NCI-H748 treated with DMSO at 0.1 percent for 48 hours (cell line): ENCODE data around the gene PPP6R3.
A peak's percentile ranks its signal among the peaks of the same experiment; 100 is the strongest.
"Not testable (repeated sequence)": the region's sequence is repeated elsewhere in the genome, so short reads cannot be mapped to it uniquely, and the experiment has no call there.

Source experiments
- DNase-seq: peaks from one replicate; lab custom pipeline; 2025; lab: John Stamatoyannopoulos, UW

Gene PPP6R3

DNA sequence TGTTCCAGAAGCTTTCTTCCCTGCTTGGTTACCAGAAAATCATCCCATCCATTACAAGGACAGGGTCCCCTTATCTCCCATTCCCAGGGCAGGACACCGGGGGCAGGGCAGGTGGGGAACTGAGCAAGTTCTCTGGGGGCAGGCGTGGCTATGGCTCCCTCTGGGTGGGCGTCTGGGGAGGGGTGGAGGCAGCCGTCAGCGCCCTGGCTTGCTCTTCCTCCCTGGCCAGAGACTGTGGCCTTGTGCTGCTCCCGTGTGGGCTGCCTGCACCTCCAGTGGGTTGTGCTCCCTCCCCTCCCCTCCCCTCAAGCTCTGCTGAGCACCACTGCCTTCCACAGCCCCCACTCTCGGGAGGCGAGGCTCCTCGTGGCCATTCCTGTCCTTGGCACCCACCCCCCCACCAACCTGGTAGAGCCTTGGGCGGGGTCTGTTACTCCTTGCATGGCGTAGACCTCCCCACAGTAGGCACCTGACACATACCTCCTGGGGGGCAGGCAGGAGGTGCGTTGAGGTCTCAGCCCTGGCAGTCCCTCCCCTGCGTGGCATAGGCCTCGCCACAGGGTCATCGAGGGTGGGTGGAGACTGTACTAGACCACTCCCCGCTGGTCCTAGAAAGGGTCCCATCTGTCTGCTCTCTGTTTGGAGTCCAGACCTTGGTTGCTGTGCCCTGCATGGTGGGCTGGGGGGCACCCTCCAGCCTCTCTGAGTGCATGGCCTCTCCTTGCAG, 24.2 kb upstream of the PPP6R3 start:
- no peak for DNase-seq

DNA sequence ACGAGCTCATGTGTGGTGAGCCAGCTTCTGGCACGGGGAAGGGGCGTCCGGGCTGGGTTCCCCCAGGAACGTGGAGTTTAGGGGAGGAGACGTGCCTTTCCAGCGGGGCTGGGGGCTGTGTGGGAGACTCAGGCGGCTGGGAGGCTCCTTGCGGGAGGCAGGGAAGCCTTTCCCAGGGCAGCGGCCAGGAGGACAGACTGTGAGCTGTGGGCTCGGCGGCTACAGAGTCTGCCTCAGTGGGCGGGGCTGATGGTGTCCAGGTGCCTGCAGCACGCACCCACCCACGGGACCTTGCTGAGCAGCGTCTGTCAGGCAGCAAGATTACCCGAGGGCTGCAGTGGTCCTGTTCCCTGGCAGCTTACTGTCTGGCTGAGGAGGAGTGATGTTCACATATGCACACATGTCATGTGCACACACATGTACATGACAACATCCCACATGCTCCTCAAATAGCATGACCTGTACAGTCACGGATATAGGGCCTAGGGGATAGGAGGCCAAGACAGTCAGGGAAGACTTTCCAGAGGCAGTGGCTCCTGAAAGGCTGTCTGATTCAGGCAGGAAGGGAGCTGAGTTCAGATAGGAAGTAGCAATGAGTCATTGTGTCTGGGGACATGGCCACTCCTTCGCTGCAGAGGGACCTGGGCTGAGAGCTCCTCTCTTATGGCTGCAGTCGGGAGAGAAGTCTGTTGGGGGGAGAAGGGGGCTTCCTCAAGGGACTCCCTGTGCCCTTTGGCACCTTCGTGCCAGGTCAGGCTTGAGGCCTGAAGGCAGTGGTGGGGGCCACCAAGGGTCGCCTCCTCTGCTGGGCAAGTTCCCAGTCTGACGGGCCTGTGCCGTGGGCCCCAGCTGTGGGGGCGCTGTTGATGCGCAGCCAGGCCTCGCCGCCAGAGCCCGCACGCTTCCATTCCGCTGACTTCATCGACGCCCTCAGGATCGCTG, 23.3 kb upstream of the PPP6R3 start:
- no peak for DNase-seq

DNA sequence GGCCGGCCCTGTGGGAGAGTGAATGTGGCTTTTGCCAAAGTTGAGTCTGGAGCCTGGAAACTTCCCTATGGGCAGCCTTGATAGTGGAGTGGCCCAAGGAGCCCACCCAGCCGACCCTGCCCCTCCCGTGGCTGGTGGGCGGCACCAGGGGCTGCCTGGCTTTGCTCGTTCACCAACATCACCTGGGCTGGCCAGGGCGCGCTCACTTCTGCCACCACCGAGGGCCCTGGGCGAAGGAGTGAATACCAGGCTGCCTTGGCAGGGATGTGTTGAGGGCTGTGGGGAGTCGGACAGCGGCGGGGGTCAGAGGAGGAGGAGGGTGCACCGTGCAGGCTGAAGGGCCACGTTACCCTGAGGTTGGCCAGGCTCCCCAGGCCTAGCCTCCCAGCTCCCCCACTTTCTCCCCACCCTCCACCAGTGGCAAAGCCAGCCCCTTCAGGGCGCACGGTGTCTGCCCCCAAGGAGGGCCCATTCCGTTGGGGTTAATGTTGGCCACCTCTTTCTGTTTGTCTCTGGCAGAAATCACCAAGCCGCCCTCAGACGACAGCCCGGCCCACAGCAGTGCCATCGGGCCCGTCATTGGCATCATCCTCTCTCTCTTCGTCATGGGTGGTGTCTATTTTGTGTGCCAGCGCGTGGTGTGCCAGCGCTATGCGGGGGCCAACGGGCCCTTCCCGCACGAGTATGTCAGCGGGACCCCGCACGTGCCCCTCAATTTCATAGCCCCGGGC, 22.5 kb upstream of the PPP6R3 start:
- DNase-seq = no peak

GRCh38 chr11:68438658-68439259, 21.8 kb upstream of the PPP6R3 start:
- DNase-seq = no peak

GRCh38 chr11:68439355-68440065, 21.0 kb upstream of the PPP6R3 start:
- no peak for DNase-seq

DNA sequence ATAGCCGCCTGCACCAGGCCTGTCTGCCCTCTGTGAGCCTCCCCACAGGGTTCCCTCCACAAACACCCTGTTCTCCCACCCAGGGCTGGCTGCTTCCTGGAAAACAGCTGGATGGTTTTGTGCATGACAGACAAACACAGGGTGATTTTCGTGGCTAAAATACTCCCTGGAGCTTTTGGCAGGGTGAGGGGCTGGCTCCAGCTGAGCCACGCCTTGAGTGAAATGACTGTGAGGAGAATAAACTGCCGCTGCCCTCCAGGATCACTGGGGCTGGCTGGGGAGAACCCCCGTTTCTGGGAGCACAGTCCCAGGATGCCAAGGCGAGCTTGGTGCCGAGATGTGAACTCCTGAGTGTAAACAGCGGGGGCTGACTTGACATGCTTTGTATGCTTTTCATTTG, 20.3 kb upstream of the PPP6R3 start:
- no peak for DNase-seq

GRCh38 chr11:68441466-68442230, 18.9 kb upstream of the PPP6R3 start:
- DNase-seq = peak; percentile 1

DNA sequence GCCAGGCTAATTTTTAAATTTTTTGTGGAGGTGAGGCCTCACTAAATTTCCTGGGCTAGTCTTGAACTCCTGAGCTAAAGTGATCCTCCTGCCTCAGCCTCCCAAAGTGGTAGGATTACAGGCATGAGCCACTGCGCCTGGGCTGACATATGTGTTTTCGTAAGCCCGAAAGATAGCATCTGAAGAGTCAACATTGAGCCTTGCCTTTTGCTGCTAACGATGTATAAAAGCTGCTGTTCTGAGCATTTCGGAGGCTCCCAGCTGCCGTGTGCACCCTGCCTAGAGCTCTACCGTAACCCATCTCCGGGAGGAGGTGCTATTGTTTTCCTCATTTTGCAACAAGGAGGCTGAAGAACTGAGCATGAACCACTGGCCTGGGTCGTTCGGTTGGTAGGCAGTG, 18.1 kb upstream of the PPP6R3 start:
- DNase-seq = no peak

DNA sequence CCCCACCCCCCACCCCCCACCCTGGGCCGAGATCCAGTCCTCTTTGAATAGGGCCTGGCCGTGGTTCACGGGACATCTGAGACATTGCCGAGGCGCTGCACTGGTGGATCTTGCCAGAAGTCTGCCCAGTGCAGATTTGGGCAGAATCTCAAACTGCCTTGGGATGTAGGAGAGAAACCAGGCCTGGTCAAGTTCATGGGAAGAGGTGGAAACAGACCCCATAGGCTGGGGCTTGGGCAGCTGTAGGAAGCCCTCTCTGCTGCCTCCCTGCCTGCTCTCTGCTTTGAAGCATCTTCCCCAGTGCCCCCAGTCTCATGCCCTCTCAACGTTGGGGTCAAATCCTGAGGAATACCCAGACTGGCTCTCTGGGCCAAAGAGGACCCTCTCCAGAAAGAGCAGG, 16.0 kb upstream of the PPP6R3 start:
- no peak for DNase-seq

DNA sequence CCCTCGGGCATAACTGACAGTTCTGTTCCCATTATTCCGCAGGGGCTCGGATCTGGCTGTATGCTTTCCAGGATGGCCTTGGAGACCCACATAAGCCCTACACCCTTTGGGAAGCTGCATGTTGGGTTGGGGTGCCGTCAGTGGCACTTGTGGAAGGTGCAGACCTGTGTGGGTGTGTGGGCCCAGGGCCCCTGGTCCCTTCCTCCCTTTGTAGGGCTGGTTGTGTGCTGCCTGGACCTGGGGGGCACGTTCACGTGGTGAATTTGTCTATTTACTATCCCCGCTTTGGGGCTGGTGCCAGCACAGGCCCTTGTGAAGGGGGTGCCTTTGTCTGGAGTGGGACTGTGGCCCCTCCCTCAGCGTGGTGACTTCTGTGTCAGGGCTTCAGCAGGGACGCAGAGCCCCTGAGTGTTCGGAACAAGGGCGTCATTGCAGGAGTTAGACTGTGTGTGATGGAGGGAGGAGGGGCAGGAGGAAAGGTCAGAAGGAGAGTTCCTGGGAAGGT, 15.0 kb upstream of the PPP6R3 start:
- no peak for DNase-seq

DNA sequence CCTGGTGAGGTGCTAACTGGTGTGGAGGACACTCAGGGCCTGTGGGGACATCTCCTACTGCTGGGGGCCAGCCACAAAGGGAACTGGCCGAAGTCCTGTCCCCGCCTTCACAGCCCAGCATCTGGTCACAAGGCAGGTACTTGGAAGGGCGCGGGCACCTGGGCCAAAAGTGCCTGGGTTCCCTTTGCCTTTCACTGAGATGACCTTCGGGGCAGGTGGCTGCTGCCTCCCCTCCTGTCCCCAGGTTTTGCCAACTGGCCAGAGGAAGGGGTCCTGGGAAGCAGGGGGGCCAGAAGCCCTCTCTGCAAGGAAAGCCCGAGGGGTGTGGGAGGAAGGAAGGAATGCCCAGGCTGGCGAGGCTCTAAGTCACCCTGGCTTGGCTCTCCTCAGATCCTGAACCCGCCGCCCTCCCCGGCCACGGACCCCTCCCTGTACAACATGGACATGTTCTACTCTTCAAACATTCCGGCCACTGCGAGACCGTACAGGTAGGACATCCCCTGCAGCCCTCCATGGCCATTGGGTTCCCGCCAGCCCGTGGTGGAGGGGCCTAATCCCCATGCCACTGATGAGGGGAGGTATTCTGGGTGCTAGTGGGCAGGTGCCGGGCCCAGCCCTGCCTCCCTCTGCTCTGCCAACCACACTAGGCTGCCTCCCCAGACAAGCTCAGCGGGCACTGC, 14.4 kb upstream of the PPP6R3 start:
- no peak for DNase-seq

DNA sequence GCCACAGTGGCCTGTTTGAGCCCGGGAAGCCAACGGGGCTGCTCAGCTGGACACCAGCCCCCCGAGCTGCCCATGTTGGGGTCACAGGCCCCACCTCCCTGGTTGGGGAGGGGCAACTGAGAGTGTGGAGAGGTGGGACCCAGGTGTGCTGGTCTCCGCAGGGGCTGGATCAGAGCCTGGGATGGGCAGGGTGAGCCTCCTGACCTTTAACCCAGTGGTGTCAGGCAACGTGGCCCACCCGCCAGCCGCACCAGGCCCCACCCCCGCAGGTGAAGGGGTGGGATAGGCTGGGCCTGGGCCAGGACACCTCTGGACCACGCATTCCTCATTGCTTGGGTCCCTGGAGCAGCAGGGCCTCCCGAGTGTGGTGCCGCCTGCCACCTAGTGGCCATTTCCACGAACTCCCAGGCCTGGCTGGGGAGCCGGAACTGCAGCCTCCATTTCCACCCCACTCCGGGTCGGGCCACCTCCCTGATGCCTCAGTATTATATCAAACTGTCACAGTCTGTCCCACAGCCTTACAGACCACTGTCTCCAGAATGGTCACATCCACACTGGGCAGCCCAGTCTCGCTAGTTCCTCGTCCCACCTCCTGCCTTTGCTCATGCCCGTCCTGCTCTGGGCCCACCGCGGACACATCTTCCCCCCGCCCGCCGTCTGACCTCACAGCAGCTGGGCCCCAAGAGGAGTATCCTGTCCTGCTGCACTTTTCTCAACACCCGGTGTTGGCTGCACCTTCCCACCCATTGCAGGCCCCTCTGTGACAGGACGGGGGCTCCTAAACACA, 13.3 kb upstream of the PPP6R3 start:
- peak; percentile 19 for DNase-seq

DNA sequence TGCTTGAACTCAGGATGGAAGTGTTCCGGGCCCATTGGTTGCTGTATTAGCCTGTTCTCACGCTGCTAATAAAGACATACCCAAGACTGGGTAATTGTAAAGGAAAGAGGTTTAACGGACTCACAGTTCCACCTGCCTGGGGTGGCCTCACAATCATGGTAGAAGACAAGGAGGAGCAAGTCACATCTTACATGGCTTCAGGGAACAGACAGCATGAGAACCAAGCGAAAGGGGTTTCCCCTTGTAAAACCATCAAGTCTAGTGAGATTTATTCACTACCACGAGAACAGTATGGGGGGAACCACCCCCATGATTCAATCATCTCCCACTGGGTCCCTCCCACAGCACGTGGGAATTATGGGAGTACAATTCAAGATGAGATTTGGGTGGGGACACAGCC, 12.6 kb upstream of the PPP6R3 start:
- DNase-seq = not testable (repeated sequence)

DNA sequence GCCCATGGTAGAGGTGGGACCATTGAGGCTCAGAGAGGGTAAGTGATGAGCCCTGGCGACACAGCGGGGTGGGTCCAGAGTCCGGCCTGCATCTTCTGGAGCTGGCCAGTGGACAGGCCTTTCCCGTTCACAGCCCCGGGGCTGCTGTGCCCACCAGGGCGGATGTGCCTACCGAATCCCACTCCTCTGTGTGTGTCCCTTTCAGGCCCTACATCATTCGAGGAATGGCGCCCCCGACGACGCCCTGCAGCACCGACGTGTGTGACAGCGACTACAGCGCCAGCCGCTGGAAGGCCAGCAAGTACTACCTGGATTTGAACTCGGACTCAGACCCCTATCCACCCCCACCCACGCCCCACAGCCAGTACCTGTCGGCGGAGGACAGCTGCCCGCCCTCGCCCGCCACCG, 11.9 kb upstream of the PPP6R3 start:
- no peak for DNase-seq

GRCh38 chr11:68449951-68450350, 10.6 kb upstream of the PPP6R3 start:
- DNase-seq = no peak

- no peak for DNase-seq
These were observed 9.8 kb upstream of the PPP6R3 start for GRCh38 chr11:68450711-68451110.

GRCh38 chr11:68454767-68455166, 5.8 kb upstream of the PPP6R3 start:
- DNase-seq = no peak

DNA sequence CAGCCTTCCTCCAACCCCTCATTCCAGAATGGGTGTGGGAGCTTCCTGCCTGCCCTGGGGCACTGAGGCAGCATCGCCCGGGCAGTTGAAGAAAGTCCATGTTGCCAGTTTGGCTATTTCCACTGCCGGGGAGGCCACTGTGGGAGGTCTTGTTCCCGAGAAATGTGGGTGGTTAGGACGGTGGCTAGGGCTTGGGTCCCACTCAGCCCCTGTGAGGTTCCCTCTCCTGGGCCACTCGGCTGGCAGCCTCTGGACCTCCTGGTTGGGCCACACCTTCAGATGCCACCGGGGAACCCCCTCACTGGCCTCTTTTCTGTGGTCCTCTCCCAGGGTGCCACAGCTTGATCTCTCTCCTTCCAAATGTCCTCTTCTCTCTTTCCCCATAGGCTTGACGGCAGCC, 5.1 kb upstream of the PPP6R3 start:
- DNase-seq = no peak

DNA sequence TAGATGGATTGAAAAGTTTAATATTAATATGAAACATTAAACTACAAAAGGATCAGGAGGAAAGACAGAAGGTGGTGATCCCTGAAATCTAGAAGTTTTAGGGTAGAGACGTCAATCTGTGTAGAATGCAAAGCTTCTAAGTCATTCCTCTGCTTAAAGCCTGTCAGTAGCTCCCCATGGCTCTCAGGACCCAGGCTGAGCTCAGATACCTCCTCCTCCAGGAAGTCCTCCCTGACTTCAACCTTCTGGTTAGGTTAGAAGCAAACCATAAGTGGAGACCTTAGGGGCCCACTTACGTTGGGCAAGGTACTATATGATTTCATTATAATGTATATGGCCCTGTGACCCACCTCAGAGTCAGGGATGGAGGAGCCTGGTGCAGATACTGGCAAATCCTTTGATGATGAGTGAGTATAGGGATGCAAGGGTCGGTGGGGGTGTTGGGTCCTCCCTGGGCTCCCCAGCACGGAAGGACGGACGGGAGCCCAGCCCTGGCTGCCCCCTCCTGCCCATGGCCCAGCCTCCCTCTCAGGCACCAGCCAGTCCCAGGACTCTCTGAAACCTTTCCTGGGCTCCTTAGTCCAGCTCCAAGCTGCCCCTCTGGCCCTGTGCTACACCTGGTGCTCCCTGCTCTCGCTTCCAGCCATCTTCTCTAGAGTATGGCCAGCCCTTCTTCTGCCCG, 3.2 kb upstream of the PPP6R3 start:
- DNase-seq = no peak
